Measurements from ENCODE around the gene UBXN7. TPM values are rescaled to one million over a fixed set of nuclear protein-coding genes. Genes with fewer than 3 reads are reported as not detected.

UBXN7 gene
- total and polyA plus RNA-seq, 2 donors (not counting 3 experiments of a cell fraction or from before 2014, with no cell fraction given): 9.9 to 57.0 TPM

GRCh38 chr3:196397941-196398340, 34.3 kb downstream of the UBXN7 start:
- Histone ChIP-seq H3K4me1 (ENCODE audit: control insufficient read depth, extremely low read depth, insufficient read depth, low read length) (no peaks in the 10 kb centered on the region), H4K20me1 (replicated peaks; ENCODE audit: control insufficient read depth, extremely low read depth, insufficient read depth, low read length) (peaks cover 3% of the 10 kb centered on the region), H3K4me2 (ENCODE audit: insufficient read depth, low read length) (no peak overlapping the region), H3K27me3 (ENCODE audit: control insufficient read depth in 2 of 2, insufficient read depth in 2 of 2, low read length in 2 of 2) (no peaks in the 10 kb centered on the region), H3K27ac (ENCODE audit: insufficient read depth, low read depth, low read length) (no peak overlapping the region), H3K9me3 (replicated peaks; ENCODE audit: control insufficient read depth, insufficient read depth, low read length) (no peaks in the 10 kb centered on the region), H2AFZ (ENCODE audit: low read depth, low read length) (no peak overlapping the region), H3K4me3 (replicated peaks in 1 of 3; ENCODE audit: insufficient read depth in 1 of 3, low read depth in 1 of 3, low read length in 3 of 3) (no peak overlapping the region), H3K9me1 (replicated peaks; ENCODE audit: control insufficient read depth, extremely low read depth, insufficient read depth, low read length) (no peaks in the 10 kb centered on the region), H3K36me3 (ENCODE audit: control insufficient read depth in 2 of 2, extremely low read depth in 1 of 2, insufficient read depth in 2 of 2, low read length in 2 of 2) (peaks cover 3 to 5% of the 10 kb centered on the region in 2 experiments), H3K9ac (replicated peaks; ENCODE audit: extremely low read depth, insufficient read depth, low read length) (no peak overlapping the region), H3K79me2 (ENCODE audit: control insufficient read depth, insufficient read depth, low read length) (no peaks in the 10 kb centered on the region)
- POLR2A ChIA-PET: no interaction called here
- dilution Hi-C loops (cut with MboI; ENCODE audit: extremely low pct_ligation_motif_present, low sequenced_read_pairs): no loop called here
- intact Hi-C loops (cut with micrococcal nuclease): no loop called here
- no TSS peak for BruUV-seq (replicated peaks)
- no peak for FAIRE-seq
- TF ChIP-seq POLR2AphosphoS5 (IDR thresholded peaks at IDR 0.05; ENCODE audit: insufficient read depth, low read depth, low read length) (no peak), POLR2A (IDR thresholded peaks at IDR 0.05; ENCODE audit: low read depth, low read length) (no peak), JUN (IDR thresholded peaks at IDR 0.05; ENCODE audit: borderline replicate concordance, insufficient read depth, insufficient read length, low read depth) (no peak), FOS (IDR thresholded peaks at IDR 0.05; ENCODE audit: borderline replicate concordance, insufficient read depth, low read length) (no peak), EZH2 (IDR thresholded peaks at IDR 0.05; ENCODE audit: borderline replicate concordance, low read depth, low read length, severe bottlenecking) (no peak), CTCF (IDR thresholded peaks at IDR 0.05; ENCODE audit: extremely low read depth in 1 of 2, insufficient read depth in 1 of 2, low read depth in 1 of 2, low read length in 2 of 2) (no peak), GATA2 (IDR thresholded peaks at IDR 0.05; ENCODE audit: insufficient read depth, insufficient read length, low read depth, low read length) (no peak)
- TF ChIP-seq, protein P1, sequence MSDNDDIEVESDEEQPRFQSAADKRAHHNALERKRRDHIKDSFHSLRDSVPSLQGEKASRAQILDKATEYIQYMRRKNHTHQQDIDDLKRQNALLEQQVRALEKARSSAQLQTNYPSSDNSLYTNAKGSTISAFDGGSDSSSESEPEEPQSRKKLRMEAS (IDR thresholded peaks at IDR 0.05; ENCODE audit: insufficient read depth, insufficient read length): no peak
- CTCF ChIA-PET: interaction anchor here (1.6 kb wide), 1 partner anchor 144 kb away, joined by 4 read pairs; no protein-coding TSS in a partner anchor
- no peak for DNase-seq (ENCODE audit: low read depth, low spot score)

Measured in endothelial cell of umbilical vein (primary cell).